GM18951 (cell line): Measurements from ENCODE around the gene HPS6.
A peak's percentile ranks its signal among the peaks of the same experiment; 100 is the strongest.

Source experiments
- POLR2A ChIP-seq: IDR thresholded peaks from 4 replicates; pipeline ENCODE4 v1.6.1; 2011; ENCODE audit warnings: mild to moderate bottlenecking; ENCODE audit not compliant: insufficient read length, insufficient read depth; ENCODE audit errors: extremely low read depth
- in situ Hi-C: fragments of 300-500 bp; cut with MboI; formaldehyde crosslinking; loops from one replicate; pipeline ENCODE4 v1.12.0; 2022; ENCODE audit warnings: low sequenced_read_pairs, mixed read lengths, inconsistent platforms; ENCODE audit not compliant: unreplicated experiment

The HPS6 gene

DNA sequence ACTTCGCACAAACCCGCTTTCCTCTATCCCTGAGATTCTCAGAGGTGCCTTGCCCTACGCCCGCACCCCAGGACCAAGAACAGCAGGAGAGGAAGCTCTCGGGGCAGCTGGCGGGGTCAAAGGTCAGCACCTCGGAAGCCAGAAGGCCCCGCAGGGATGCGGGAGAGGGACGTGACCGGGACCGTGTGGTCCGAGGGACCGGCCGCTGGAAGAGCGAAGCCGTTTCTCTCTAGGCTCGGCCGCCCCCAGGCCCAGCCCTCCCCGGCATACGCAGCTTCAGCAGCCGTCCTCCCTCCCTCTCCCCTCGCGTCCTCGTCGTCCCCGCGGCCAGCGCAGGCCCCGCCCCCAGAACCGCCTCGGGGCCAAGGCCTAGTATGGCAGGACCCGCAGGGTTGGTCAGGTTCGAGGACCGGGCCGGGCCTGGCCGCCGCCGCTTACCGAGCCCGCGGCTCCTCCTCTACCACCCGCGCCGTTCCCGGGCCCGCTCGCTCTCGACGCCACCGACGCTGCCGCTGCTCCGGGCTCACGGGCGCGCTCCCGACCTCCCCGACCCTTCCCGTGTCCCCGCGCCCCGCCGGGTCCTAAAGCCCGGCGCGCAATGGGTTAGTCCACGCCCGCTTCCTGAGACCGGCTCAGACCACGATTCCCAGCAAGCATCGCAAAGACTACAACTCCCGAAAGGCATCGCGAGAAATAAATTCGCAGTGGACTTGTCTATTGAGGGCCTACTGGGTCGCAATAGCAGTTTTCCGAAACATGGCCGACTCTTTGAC lies 9.3 kb upstream of the HPS6 start, which contains the start of gene ARMH3:
TSS of gene ARMH3 (minus strand) at position 527 of the 773 bp plus-strand sequence. CDS start 16,059 bp downstream, outside the sequence.
- in situ Hi-C loops = no loop called here
- peak; percentile 73 for TF ChIP-seq POLR2A

DNA sequence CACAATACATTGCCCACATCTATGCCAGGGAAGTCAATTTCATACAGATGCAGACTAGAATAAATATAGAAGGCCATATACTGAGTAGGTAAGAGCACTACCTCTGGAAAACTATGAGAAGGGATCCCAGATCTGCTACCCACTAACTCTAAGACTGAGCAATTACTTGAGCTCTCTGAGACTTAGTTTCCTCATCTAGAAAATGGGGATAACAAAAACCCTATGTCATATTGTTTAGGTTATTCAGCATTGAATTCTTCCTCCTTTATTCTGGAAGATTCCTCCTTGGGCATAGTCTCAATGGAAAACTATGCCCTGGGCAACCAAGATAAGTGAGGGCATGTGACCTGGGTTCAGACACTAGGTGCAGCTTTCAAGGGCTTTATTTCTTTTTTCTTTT lies 5.2 kb upstream of the HPS6 start:
- no peak for TF ChIP-seq POLR2A
- in situ Hi-C loops = no loop called here

DNA sequence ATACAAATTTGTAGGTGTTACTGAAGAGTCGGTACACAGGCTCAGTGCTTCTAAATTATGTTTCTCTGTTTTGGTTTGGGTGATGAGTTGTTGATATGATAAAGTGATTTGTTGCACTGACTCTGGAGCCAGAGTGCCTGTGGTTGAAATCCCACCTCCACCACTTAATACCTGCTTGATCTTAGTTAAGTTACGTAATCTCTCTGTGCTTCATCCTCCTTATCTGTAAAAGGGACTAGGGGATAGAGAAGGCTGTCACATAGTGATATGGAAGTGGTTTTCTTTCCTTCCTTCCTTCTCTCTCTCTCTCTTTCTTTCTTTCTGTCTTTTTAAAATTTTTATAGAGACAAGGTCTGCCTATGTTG lies 664 bp upstream of the HPS6 start:
- no peak for TF ChIP-seq POLR2A
- in situ Hi-C loops = no loop called here

DNA sequence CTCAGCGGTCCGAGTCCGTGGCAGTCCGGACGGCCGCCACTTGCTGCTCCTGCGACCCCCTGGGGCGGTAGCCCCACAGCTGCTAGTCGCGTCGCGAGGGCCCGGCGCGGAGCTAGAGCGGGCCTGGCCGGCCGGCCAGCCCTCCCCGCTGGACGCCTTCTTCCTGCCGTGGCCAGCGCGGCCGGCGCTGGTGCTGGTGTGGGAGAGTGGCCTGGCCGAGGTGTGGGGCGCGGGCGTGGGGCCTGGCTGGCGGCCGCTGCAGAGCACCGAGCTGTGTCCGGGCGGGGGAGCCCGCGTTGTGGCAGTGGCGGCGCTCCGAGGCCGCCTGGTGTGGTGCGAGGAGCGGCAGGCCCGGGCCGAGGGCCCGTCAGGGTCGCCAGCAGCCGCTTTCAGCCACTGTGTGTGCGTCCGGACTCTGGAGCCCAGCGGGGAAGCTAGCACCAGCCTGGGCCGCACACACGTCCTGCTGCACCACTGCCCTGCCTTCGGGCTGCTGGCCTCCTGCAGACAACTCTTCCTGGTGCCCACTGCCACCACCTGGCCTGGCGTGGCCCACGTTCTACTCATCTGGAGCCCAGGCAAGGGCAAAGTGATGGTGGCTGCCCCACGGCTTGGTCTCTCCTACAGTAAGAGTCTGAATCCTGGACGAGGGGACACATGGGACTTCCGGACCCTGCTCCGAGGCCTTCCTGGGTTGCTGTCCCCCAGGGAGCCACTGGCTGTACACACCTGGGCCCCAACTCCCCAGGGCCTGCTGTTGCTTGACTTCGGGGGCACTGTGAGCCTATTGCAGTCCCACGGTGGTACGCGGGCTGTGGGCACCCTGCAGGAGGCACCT lies 631 bp downstream of the HPS6 start:
- no peak for TF ChIP-seq POLR2A
- in situ Hi-C loops = no loop called here

DNA sequence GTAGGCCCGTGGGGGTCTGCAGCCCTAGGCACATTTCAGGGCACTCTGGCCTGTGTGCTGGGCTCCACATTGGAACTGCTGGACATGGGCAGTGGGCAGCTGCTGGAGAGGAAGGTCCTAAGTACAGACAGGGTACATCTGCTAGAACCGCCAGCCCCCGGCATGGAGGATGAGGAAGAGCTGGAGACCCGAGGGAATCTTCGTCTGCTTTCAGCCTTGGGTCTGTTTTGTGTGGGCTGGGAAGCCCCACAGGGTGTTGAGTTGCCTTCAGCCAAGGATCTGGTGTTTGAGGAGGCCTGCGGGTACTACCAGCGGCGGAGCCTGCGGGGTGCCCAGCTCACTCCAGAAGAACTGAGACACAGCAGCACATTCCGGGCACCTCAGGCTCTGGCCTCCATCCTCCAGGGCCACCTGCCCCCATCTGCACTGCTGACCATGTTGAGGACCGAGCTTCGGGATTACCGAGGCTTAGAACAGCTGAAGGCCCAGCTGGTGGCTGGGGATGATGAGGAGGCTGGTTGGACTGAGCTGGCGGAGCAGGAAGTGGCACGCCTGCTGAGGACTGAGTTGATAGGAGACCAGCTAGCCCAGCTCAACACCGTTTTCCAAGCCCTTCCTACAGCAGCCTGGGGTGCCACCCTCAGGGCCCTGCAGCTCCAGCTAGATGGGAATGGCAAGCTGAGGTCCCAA lies 1.4 kb downstream of the HPS6 start:
- no peak for TF ChIP-seq POLR2A
- in situ Hi-C loops = no loop called here

DNA sequence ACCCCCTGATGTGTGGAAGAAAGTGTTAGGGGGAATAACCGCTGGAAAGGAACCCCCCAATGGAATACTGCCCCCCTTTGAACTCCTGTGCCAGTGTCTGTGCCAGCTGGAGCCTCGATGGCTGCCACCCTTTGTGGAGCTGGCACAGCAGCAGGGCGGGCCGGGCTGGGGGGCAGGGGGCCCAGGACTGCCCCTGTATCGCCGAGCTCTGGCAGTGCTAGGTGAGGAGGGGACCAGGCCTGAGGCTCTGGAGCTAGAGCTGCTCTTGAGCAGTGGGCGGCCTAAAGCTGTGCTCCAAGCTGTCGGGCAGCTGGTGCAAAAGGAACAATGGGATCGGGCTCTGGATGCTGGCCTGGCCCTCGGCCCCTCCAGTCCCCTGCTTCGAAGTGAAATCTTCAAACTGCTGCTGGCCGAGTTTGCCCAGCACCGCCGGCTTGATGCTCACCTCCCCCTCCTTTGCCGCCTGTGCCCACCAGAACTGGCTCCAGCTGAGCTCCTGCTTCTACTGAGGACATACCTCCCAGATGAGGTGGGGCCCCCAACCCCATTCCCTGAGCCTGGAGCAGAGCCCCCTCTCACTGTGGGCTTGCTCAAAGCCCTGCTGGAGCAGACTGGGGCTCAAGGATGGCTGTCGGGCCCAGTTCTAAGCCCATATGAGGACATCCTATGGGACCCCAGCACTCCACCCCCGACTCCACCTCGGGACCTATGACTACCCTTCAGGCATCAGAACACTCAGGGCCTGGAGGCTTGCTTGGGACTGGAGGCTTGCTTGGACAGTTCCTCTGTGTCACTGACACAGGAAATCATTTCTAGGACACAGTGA lies 2.2 kb downstream of the HPS6 start:
- TF ChIP-seq POLR2A = no peak

DNA sequence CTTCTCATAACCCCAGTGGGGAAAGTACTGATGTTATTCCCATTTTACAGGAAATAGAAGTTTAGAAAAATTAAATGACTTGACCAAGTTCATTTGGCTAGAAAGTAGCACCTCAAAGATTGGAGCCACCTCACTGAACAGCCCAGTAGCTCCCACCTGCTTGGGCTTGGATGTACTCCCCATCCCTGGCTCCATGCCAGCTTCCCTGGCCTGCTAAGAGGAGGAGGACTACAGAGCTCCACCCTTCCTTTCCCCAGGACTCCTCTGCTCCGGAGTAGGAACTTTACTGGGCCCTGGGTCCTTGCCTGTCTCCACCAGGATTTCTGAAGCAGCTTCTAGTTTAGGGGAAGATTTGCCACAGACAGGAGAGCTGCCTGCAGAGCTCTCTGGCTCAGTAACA lies 3.1 kb downstream of the HPS6 start:
- in situ Hi-C loops = no loop called here

More for the DNA sequence above, 2.2 kb downstream of the HPS6 start:
- in situ Hi-C loops = no loop called here

DNA sequence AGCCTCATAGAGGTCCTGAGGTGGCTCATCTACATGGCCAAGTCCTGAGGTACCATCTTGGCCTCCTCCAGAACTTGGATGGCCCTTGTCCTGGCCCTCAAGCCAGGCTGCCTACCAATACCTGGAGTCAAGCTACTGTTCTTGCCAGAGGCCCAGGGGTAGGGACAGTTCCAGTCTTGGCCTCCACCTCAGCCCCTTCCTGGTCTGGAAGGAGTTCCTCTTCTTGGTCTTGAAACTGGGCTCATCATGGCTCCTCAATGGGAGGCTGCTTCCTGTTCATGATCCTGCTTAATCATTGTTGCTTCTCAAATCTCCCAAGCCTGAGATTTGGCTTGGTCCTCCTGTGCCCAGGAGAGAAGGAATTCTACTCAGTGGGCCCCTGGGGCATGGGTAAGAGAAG lies 3.9 kb downstream of the HPS6 start:
- in situ Hi-C loops = no loop called here
- no peak for TF ChIP-seq POLR2A

More for the DNA sequence above, 3.1 kb downstream of the HPS6 start:
- no peak for TF ChIP-seq POLR2A

DNA sequence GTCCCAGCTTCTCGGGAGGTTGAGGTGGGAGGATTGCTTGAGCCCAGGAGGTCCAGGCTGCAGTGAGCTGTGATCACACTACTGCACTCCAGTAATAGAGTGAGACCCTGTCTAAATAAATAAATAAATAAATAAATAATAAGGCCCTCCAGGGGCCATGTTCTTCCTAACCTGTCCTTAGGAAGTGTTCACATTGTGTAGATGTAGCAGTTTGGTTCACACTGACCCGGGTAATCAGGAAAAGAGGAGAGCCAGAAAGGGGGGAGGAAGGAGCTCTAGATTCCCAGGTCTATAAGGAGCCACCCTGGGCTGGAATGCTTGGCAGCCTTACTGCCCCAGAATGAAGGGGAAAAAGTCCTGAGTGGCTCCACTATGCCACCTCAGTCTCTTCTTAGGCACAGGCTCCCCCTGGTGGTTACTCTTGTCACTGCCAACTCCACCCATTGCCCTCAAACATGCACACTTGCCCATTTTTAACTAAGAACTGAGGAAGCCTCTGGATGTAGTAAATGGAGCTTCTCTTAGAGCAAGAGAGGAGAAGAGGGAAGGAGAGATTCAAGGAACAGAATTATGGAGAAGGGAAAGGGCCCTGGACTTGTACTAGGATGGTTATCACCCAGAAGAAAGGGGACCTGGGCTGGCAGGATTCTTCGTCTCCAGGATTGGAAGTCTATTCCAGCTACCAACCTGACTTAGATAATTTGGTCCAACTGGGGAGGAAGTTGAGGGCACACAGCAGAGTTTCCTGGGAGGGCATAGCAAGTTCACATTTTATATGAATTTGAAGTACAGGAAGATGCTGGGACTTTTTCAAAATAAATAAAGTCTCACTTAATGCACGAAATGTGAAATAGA lies 7.8 kb downstream of the HPS6 start:
- in situ Hi-C loops = no loop called here

DNA sequence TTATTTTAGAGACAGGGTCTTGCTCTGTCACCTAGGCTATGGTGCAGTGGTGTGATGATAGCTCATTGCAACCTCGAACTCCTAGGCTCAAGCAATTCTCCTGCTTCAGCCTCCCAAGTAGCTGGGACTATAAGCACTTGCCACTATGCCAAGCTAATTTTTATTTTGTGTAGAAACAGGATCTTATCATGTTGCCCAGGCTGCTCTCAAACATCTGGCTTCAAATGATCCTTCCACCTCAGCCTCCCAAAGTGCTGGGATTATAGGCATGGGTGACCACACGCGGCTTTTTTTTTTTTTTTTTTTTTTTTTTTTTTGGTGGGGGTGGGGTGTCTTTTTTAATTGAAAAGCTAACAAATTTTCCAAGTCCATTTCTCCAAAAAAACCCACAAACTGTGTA lies 18.4 kb downstream of the HPS6 start:
- no peak for TF ChIP-seq POLR2A
- in situ Hi-C loops = loop anchor here (25.0 kb wide), 1 partner anchor 471 kb away; no protein-coding TSS in a partner anchor

More for the DNA sequence above, 7.8 kb downstream of the HPS6 start:
- no peak for TF ChIP-seq POLR2A

DNA sequence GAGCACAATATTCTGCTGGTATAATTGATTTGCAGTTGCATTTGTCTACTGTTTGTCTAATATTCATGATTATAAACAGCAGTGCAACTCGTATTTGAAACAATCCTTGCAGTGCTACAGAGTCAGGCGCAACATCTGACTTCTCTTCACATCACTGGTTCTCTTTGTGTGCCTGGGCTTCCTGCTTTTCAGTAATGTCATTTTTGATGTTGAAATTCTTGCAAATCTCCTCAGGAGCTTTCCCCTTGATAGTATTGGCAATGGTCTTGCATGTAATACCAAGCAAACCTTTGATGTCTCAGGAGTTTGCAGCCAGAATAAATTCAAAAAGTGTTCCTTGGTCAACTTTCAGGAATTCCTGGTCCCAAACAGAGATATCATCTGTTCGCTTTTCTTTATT lies 20.2 kb downstream of the HPS6 start:
- in situ Hi-C loops = loop anchor here (25.0 kb wide), 1 partner anchor 473 kb away; no protein-coding TSS in a partner anchor
- TF ChIP-seq POLR2A = no peak
